IMR-90 (cell line): ENCODE results near the gene KATNA1. TPM values are rescaled to one million over a fixed set of nuclear protein-coding genes. Genes with fewer than 3 reads are reported as not detected.

ENCODE experiments used
- ATAC-seq: fragments of 200-7000 bp; cut with Tn5 transposase; 2 replicates; pipeline ENCODE4 v1.9.1; 2020; ENCODE audit warnings: low read depth, mild to moderate bottlenecking, moderate library complexity
- BruUV-seq: library from RNA; stranded (reverse); fragments of 400-500 nt; replicated peaks from 2 replicates; lab custom pipeline; 2021; lab: Mats Ljungman, UMichigan
- CTCF ChIA-PET: fragments of 300-600 bp; formaldehyde crosslinking; extraction: SDS; loops from one replicate; lab custom pipeline; 2021; ENCODE audit warnings: antibody characterized with exemption; lab: Yijun Ruan, JAX
- POLR2A ChIA-PET: fragments of 300-600 bp; sonication (Branson Sonifier 250); formaldehyde crosslinking; loops from one replicate; lab custom pipeline; 2022; ENCODE audit warnings: antibody characterized with exemption; ENCODE audit not compliant: unreplicated experiment; lab: Charles Lee
- DNase-seq: peaks from one replicate; pipeline ENCODE4 v3.0.0; 2013
- H2AFZ ChIP-seq: replicated peaks from 2 replicates; pipeline ENCODE3; 2013; ENCODE audit warnings: low read length, mild to moderate bottlenecking; ENCODE audit not compliant: poor library complexity
- H2AK5ac ChIP-seq: 2 replicates; pipeline ENCODE4 v1.6.1; 2013; ENCODE audit warnings: low read depth, low read length, inconsistent platforms
- H2AK9ac ChIP-seq: replicated peaks from 2 replicates; pipeline ENCODE3; 2013; ENCODE audit warnings: mild to moderate bottlenecking, low read depth, low read length, moderate library complexity; ENCODE audit not compliant: poor library complexity
- H2BK120ac ChIP-seq: 2 replicates; pipeline ENCODE4 v1.6.1; 2013; ENCODE audit warnings: low read depth, low read length, inconsistent platforms
- H2BK15ac ChIP-seq: 3 replicates; pipeline ENCODE4 v1.6.1; 2013; ENCODE audit warnings: low read depth, low read length, inconsistent platforms
- H2BK20ac ChIP-seq: 2 replicates; pipeline ENCODE4 v1.6.1; 2013; ENCODE audit warnings: low read depth, mild to moderate bottlenecking, inconsistent platforms, low read length, moderate library complexity
- H2BK5ac ChIP-seq: 2 replicates; pipeline ENCODE4 v1.6.1; 2013; ENCODE audit warnings: mild to moderate bottlenecking, low read depth, low read length, inconsistent platforms; ENCODE audit not compliant: poor library complexity, severe bottlenecking
- H3K14ac ChIP-seq: replicated peaks from 2 replicates; pipeline ENCODE4 v1.6.1; 2013; ENCODE audit warnings: low read depth, low read length, inconsistent platforms
- H3K18ac ChIP-seq: 2 replicates; pipeline ENCODE4 v1.6.1; 2013; ENCODE audit warnings: low read depth, low read length, control low read depth
- H3K23ac ChIP-seq: 2 replicates; pipeline ENCODE4 v1.6.1; 2013; ENCODE audit warnings: low read depth, low read length, inconsistent platforms
- H3K27ac ChIP-seq: 2 replicates; pipeline ENCODE4 v1.5.1; 2013; ENCODE audit warnings: mild to moderate bottlenecking, control low read depth, low read length; ENCODE audit not compliant: insufficient read depth
- H3K27me3 ChIP-seq: 2 replicates; pipeline ENCODE4 v1.6.1; 2013; ENCODE audit warnings: low read length; ENCODE audit not compliant: control insufficient read depth, insufficient read depth
- H3K36me3 ChIP-seq: 2 replicates; pipeline ENCODE4 v1.6.1; 2013; ENCODE audit warnings: low read length, mixed read lengths; ENCODE audit not compliant: control insufficient read depth, insufficient read depth
- H3K4ac ChIP-seq: 2 replicates; pipeline ENCODE4 v1.6.1; 2013; ENCODE audit warnings: low read depth, low read length, inconsistent platforms
- H3K4me1 ChIP-seq: 2 replicates; pipeline ENCODE4 v1.6.1; 2013; ENCODE audit warnings: low read length, mixed read lengths; ENCODE audit not compliant: control insufficient read depth, insufficient read depth
- H3K4me2 ChIP-seq: 2 replicates; pipeline ENCODE4 v1.6.1; 2013; ENCODE audit warnings: low read depth, mild to moderate bottlenecking, control low read depth, low read length, moderate library complexity
- H3K4me3 ChIP-seq: 2 replicates; pipeline ENCODE4 v1.5.1; 2013; ENCODE audit warnings: low read depth, mild to moderate bottlenecking, control low read depth, low read length, moderate library complexity; ENCODE audit not compliant: insufficient read depth
- H3K56ac ChIP-seq: 2 replicates; pipeline ENCODE4 v1.6.1; 2013; ENCODE audit warnings: low read length, inconsistent platforms; ENCODE audit not compliant: insufficient read depth; ENCODE audit errors: extremely low read depth
- H3K79me1 ChIP-seq, 2 experiments: 2 replicates each; pipeline ENCODE4 v1.6.1; 2013; ENCODE audit warnings: low read length in 2 of 2, inconsistent platforms in 1 of 2, low read depth in 1 of 2
- H3K9ac ChIP-seq: 2 replicates; pipeline ENCODE4 v1.6.1; 2013; ENCODE audit warnings: low read depth, low read length, control low read depth
- H3K9me1 ChIP-seq: 2 replicates; pipeline ENCODE4 v1.6.1; 2013; ENCODE audit warnings: low read length, inconsistent platforms; ENCODE audit not compliant: insufficient read depth
- H3K9me3 ChIP-seq: 2 replicates; pipeline ENCODE4 v1.6.1; 2013; ENCODE audit warnings: low read length; ENCODE audit not compliant: control insufficient read depth, insufficient read depth
- H4K20me1 ChIP-seq: 2 replicates; pipeline ENCODE4 v1.6.1; 2013; ENCODE audit warnings: low read length, inconsistent platforms; ENCODE audit not compliant: insufficient read depth
- H4K5ac ChIP-seq: 2 replicates; pipeline ENCODE4 v1.6.1; 2013; ENCODE audit warnings: mild to moderate bottlenecking, low read depth, low read length, control low read depth
- H4K8ac ChIP-seq, 2 experiments: 2 replicates each; pipeline ENCODE4 v1.6.1; 2013; ENCODE audit warnings: low read depth in 2 of 2, low read length in 2 of 2, control low read depth in 1 of 2, inconsistent platforms in 1 of 2
- H4K91ac ChIP-seq: 2 replicates; pipeline ENCODE4 v1.6.1; 2013; ENCODE audit warnings: low read depth, low read length, inconsistent platforms; ENCODE audit not compliant: insufficient read depth
- BHLHE40 ChIP-seq: fragments of 150-350 bp; IDR thresholded peaks from 2 replicates; pipeline ENCODE4 v1.6.1; 2016; ENCODE audit warnings: mild to moderate bottlenecking, low read depth, low read length
- CEBPB ChIP-seq: IDR thresholded peaks from 2 replicates; pipeline ENCODE4 v1.6.1; 2012; ENCODE audit warnings: low read depth, low read length, improper control_type of control experiment
- FOS ChIP-seq: fragments of 150-350 bp; IDR thresholded peaks from 2 replicates; pipeline ENCODE4 v1.6.1; 2016; ENCODE audit warnings: low read depth, low read length
- MAFK ChIP-seq: IDR thresholded peaks from 2 replicates; pipeline ENCODE4 v1.6.1; 2012; ENCODE audit warnings: low read depth, low read length, improper control_type of control experiment
- MXI1 ChIP-seq: IDR thresholded peaks from 2 replicates; pipeline ENCODE4 v1.6.1; 2012; ENCODE audit warnings: low read depth, mild to moderate bottlenecking, low read length, moderate library complexity, borderline replicate concordance
- NFE2L2 ChIP-seq: fragments of 150-350 bp; IDR thresholded peaks from 2 replicates; pipeline ENCODE4 v1.6.1; 2016; ENCODE audit warnings: low read depth, mild to moderate bottlenecking, low read length
- POLR2A ChIP-seq: IDR thresholded peaks from 2 replicates; pipeline ENCODE4 v1.6.1; 2012; ENCODE audit warnings: mild to moderate bottlenecking, low read depth, low read length
- RAD21 ChIP-seq: IDR thresholded peaks from 2 replicates; pipeline ENCODE4 v1.6.1; 2012; ENCODE audit warnings: low read length, improper control_type of control experiment
- RCOR1 ChIP-seq: IDR thresholded peaks from 2 replicates; pipeline ENCODE4 v1.6.1; 2012; ENCODE audit warnings: mild to moderate bottlenecking, low read length, improper control_type of control experiment; ENCODE audit not compliant: insufficient replicate concordance
- RFX5 ChIP-seq: IDR thresholded peaks from 2 replicates; pipeline ENCODE4 v1.8.0; 2012; ENCODE audit warnings: low read depth, mild to moderate bottlenecking, low read length, moderate library complexity
- SMC3 ChIP-seq: fragments of 150-350 bp; IDR thresholded peaks from 2 replicates; pipeline ENCODE4 v1.6.1; 2016; ENCODE audit warnings: low read depth, mild to moderate bottlenecking, antibody characterized with exemption, low read length, moderate library complexity
- WGBS, 2 experiments: methylation state at CpG; one replicate each; pipeline versions ENCODE4 v1.1.5 to v1.1.7; 2013; ENCODE audit warnings: missing lambda C conversion rate in 2 of 2; ENCODE audit not compliant: insufficient read length in 1 of 2; ENCODE audit errors: extremely low coverage in 2 of 2; 5-methylcytosine and 5-hydroxymethylcytosine counted together
- dilution Hi-C: fragments of 300-500 bp; cut with HindIII; formaldehyde crosslinking; loops from one replicate; pipeline ENCODE4 v1.14.3; 2018; ENCODE audit warnings: low sequenced_read_pairs; ENCODE audit not compliant: unreplicated experiment
- in situ Hi-C: fragments of 300-500 bp; cut with MboI; formaldehyde crosslinking; loops from 3 replicates; pipeline ENCODE4 v1.14.3; 2019; ENCODE audit warnings: low sequenced_read_pairs, inconsistent platforms, mixed read lengths
- intact Hi-C: fragments of 100-400 bp; cut with micrococcal nuclease; formaldehyde crosslinking; loops from 2 replicates; pipeline ENCODE4 v1.10.0; 2022
- polyA plus RNA-seq, 3 experiments: library from polyadenylated mRNA; depleted of rRNA; stranded (reverse); fragments of >200 nt; gene quantifications; 2 replicates each; pipeline ENCODE4 v1.2.3, GENCODE V29; 2012; ENCODE audit warnings: low replicate concordance in 1 of 3
- total RNA-seq: library from RNA; depleted of rRNA; stranded (reverse); fragments of >200 nt; gene quantifications from 2 replicates; pipeline ENCODE4 v1.2.3, GENCODE V29; 2012
- TF ChIP-seq, protein P1 (sequence below): conservative IDR thresholded peaks from 2 replicates; pipeline ENCODE4 v1.5.1; 2012; ENCODE audit warnings: mild to moderate bottlenecking, low read depth, low read length, improper control_type of control experiment
- TF ChIP-seq, protein P2 (sequence below): fragments of 150-350 bp; IDR thresholded peaks from 2 replicates; pipeline ENCODE4 v1.6.1; 2017; ENCODE audit warnings: mild to moderate bottlenecking, antibody characterized with exemption, low read length, low read depth

The KATNA1 gene
- total and polyA plus RNA-seq, 2 of the 4 experiments (the other 2 are of a cell fraction) = 15.3 to 24.6 TPM

DNA sequence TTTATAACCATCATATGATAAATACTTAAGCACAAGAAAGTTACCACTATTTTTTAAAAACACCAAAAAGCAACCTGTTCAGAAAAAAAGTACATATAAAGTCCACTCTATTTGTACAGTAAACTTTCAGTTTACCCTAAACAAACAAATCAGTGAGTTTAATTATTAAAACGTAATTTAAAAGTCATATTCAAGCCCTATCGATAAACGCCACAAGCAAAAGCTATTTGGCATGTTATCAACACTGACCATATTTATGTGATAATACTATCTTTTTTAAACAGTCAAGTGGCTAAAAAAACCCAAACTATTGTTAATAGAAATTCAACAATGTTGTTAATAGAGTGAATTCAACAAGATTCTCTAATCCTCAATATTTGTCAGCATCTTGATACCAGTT, 1.9 kb downstream of the KATNA1 start:
- H3K4me1 ChIP-seq = 0 out of 2 replicates have a peak, but pooled peaks cover 3% of the 10 kb centered on the region
- no peak overlapping the region for H2AK5ac ChIP-seq
- H2AK9ac ChIP-seq = no peak overlapping the region
- H3K56ac ChIP-seq = no peak overlapping the region
- peaks cover 17 to 36% of the 10 kb centered on the region in 2 experiments; a peak in 3 of 4 replicates for H3K79me1 ChIP-seq
- intact Hi-C loops = no loop called here
- no peaks in the 10 kb centered on the region for H3K9me3 ChIP-seq
- peak overlapping the region; percentile 90; the same call in 1 of the 2 replicates for H3K4me3 ChIP-seq
- H3K14ac ChIP-seq = no peak overlapping the region
- H2BK15ac ChIP-seq = no peak overlapping the region
- no peaks in the 10 kb centered on the region; the same call in 1 of the 2 replicates for H4K20me1 ChIP-seq
- H3K36me3 ChIP-seq = no peaks in the 10 kb centered on the region
- dilution Hi-C loops = no loop called here
- H2AFZ ChIP-seq = no peak overlapping the region
- DNase-seq (no peak), ATAC-seq (no peak)
- ChIA-PET POLR2A (interaction anchor here (0.5 to 0.6 kb wide), 2 partner anchors 383 to 1133 kb away, joined by 3 read pairs; no protein-coding TSS in a partner anchor), CTCF (interaction anchor here (0.6 kb wide), 1 partner anchor 283 kb away, joined by 5 read pairs; no protein-coding TSS in a partner anchor)
- no peak overlapping the region for H2BK20ac ChIP-seq
- H3K4ac ChIP-seq = no peak overlapping the region
- H2BK5ac ChIP-seq = no peak overlapping the region
- no TSS peak for BruUV-seq
- peak overlapping the region; percentile 64; the same call in 1 of the 2 replicates for H3K4me2 ChIP-seq
- TF ChIP-seq NFE2L2 (no peak), MXI1 (no peak), FOS (no peak), RAD21 (no peak), CEBPB (no peak), RCOR1 (no peak), MAFK (no peak), BHLHE40 (no peak), POLR2A (no peak), SMC3 (no peak), RFX5 (no peak)
- TF ChIP-seq, protein P1, sequence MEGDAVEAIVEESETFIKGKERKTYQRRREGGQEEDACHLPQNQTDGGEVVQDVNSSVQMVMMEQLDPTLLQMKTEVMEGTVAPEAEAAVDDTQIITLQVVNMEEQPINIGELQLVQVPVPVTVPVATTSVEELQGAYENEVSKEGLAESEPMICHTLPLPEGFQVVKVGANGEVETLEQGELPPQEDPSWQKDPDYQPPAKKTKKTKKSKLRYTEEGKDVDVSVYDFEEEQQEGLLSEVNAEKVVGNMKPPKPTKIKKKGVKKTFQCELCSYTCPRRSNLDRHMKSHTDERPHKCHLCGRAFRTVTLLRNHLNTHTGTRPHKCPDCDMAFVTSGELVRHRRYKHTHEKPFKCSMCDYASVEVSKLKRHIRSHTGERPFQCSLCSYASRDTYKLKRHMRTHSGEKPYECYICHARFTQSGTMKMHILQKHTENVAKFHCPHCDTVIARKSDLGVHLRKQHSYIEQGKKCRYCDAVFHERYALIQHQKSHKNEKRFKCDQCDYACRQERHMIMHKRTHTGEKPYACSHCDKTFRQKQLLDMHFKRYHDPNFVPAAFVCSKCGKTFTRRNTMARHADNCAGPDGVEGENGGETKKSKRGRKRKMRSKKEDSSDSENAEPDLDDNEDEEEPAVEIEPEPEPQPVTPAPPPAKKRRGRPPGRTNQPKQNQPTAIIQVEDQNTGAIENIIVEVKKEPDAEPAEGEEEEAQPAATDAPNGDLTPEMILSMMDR = no peak
- TF ChIP-seq, protein P2, sequence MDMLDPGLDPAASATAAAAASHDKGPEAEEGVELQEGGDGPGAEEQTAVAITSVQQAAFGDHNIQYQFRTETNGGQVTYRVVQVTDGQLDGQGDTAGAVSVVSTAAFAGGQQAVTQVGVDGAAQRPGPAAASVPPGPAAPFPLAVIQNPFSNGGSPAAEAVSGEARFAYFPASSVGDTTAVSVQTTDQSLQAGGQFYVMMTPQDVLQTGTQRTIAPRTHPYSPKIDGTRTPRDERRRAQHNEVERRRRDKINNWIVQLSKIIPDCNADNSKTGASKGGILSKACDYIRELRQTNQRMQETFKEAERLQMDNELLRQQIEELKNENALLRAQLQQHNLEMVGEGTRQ = no peak
- peaks cover 7% of the 10 kb centered on the region for H3K9me1 ChIP-seq
- in situ Hi-C loops = no loop called here
- H4K5ac ChIP-seq = no peak overlapping the region
- WGBS, 2 experiments = no CpG with 5 or more reads among the region's 3 CpGs
- H3K27ac ChIP-seq = no peak overlapping the region
- H4K91ac ChIP-seq = no peak overlapping the region
- no peak overlapping the region for H3K18ac ChIP-seq
- no peak overlapping the region for H2BK120ac ChIP-seq
- H3K9ac ChIP-seq = no peak overlapping the region
- peak overlapping the region; percentile 63; the same call in 1 of the 2 replicates for H3K23ac ChIP-seq
- H3K27me3 ChIP-seq = no peaks in the 10 kb centered on the region
- H4K8ac ChIP-seq = no peak overlapping the region
